Stimulated activated CD4-positive, alpha-beta T cell treated with anti-CD3 and anti-CD28 coated beads, Interleukin-4, amount 100 ng/mL, for 24 hours (primary cell): Measurements from ENCODE around the gene NMT1.
"Not testable (repeated sequence)": the region's sequence is repeated elsewhere in the genome, so short reads cannot be mapped to it uniquely, and the experiment has no call there.

Experiments used
- DNase-seq: peaks from one replicate; pipeline ENCODE4 v3.0.0-alpha.2; 2020

The NMT1 gene

DNA sequence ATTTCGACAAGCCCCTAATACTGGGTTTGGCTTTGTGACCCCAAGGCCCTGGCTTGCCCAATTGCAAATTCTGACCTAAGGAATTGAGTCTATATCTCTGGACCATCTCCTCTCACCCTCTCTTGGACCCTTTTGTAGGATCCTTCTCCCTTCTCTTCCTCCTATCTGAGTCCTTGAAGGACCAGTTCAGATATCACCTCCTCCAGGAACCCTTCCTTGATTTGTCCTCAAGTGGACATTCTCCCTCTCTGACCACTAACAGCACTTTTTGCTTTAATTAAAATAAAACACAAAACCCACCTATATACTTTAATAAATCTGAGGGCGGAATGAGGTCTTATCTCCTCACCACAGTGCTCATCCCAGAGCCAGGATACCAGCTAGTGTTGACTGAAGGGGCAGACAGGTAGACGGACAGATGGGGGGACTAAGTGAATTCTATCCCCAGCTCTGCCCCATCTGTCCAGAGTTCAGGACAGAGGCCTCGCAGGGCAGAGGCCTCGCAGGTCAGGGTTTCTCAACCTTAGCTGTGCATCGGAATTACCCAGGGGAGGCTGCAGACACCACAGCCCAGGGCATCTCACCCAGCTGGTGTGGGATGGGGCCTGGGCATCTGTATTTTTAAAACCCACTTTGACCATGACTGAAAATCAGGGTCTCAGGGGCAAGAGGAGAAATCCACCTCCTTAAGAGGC, 62.1 kb downstream of the NMT1 start:
- DNase-seq: no peak

DNA sequence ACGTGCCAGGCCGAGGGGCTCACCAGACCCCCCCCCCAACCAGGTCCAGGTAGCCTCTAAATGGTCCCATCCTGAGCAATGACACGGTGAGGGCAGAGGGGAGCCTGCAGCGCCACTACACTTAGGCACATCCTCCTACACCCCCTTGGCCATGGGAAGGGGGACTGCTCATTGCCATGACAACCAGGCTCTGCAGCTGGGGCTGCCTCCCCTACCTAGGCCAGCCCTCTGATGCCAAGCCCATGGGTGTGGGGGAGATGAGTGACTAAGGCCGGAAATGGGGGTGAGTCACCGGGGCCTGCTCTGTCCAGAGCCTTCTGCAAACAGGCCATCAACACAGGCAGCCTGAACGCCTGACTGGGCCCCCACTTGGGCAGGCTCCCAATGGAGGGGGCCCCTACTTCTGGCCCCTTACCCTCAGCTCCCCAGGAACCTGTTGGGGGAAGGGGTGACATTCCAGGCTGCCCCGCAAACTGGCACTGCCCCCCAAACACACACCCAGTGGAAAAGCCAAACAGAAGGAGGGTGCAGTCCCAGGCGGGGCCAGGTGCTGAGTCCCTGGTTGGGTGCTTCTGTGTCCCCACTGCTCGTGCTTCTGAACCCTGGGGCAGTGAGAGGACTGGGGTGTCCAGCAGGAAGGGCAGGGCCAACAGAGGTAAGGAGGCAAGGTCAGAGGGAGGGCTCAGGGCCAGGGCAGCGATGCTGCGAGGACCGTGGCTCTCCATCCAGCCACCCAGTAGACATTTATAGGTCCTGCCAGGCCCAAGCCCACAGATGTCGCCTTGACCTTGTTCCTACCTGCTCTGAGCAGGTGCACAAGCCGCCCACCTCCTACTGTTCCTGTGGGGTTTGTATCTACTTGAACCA, 63.0 kb downstream of the NMT1 start:
- no peak for DNase-seq

DNA sequence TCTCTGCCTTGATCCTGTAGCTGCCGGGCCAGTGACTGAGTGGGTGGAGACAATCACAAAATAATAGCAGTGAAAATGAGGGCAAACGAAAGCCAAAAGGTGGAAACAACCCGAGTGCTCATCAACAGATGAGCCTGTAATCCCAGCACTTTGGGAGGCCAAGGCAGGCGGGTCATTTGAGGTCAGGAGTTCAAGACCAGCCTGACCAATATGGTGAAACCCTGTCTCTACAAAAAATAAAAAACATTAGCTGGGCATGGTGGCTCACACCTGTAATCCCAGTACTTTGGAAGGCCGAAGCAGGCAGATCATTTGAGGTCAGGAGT, 63.6 kb downstream of the NMT1 start:
- DNase-seq: not testable (repeated sequence)

DNA sequence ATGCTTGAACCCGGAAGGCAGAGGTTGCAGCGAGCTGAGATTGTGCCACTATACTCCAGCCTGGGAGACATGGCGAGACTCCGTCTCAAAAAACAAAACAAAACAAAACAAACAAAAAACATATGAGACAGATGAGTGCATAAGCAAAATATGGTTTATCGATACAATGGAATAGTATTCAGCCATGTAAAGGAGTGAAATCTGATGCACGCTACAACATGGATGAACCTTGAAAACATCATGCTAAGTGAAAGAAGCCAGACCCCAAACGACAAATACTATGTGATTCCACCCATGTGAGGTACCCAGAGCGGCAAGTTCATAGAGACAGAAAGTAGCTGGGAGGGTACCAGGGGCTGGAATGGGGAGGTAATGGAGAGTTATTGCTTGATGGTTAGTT, 64.4 kb downstream of the NMT1 start:
- no peak for DNase-seq

DNA sequence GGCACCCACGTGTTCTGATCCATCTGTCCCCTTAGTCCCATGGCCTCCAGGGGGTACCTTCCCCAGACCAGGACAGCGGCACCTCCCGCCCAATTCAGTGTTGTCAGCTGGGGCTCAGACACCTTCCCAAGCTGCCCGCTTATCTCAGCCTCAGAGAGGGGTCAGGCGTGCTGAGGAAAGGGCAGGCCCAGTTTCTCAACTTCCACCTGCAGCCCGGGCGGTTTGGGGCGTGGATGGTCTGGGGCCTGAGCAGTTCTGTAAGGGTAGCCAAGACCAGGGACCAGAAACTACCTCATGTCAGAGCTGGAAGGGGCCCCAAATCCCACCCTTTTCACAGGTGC, 66.1 kb downstream of the NMT1 start:
- DNase-seq: no peak

DNA sequence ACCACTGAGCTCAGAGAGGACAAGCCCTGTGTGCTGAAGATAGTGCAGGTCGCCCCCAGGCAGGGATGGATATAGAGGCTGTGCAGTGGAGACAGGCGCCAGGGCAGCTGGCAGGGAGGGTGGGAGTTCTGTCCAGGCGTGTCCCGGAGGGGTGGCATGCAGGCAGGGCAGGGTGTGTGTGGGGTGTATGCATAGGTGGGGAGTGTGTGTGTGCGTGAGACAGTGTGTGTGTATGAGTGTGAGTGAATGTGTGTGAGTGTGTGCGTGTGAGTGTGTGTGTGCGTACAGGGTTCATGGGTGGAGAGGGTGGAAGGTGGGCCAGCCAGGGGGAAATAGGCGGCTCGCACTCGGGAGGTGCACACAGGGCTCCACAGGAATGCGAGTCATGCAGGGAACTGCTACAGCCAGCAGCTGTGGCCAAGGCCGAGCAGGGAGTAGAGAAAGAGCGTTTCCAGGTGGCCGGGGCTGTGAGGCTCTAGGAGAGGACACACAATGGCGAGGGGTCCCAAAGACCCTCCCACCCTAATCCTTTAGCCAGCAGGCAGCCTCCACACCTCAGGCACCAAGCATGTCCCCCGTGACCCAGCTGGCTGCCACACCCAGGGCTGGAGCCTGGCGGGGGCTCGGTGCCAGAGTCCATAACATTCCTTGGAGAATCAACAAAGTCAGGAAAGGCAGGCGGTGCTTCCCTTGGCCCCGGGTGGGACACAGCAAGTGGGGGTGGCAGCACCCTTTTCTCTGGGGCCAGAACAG, 66.6 kb downstream of the NMT1 start:
- DNase-seq: no peak

DNA sequence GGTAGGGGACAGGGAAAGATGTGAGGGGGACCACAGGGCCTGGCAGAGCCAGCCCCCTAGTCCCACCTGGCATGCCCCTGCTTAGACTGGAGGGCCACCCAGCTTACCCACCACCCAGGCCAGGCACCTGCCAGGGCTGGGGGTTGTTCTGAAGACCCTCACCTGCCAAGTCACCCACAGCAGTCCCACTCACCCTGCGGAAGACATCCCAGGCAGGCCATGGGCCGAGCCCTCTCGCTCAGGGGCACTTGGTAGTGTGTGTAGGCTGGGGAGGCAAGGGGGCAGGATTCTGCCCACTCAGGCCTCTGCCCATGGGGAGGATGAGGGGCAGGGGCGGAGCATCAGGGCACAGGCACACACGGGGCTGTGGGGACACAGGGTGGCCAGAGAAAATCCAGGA, 67.2 kb downstream of the NMT1 start:
- no peak for DNase-seq

DNA sequence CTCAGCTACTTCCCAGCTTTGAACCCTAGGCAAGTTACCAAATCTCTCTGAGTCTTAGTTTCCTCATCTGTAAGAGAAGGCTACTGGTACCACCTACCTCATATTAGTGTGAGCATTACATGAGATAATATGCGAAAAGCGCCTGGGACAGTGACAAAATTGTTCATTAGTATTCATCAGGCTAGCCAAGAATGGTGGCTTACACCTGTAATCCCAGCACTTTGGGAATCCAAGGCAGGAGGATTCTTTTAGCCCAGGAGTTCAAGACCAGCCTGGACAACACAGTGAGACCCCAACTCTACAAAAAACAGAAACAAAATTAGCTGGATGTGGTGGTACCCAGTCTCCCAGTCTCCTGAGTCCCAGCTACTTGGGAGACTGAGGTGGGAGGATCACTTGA, 67.9 kb downstream of the NMT1 start:
- DNase-seq: no peak

DNA sequence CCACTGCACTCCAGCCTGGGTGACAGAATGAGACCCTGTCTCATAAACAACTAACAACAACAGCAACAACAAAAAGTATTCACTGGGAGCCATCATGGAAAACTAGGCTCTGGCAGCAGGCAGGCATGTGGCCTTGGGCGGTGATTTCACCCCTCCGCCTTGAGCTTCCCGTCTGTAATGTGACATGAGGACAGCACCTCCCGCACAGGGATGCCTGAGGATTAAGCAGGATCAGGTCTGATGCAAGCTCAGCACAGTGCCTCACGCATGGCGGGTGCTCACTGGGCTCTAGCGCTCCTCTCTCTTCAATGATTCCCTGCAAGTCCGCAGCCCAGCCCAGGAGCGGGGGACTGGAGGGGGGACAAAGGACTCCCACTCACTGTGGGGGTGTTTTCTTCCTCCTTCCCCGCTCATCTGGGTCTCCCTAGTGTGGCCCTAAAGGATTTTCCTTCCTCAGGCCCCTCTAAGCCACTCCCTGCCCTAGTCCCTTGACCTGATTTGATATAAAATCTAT, 68.4 kb downstream of the NMT1 start:
- no peak for DNase-seq

DNA sequence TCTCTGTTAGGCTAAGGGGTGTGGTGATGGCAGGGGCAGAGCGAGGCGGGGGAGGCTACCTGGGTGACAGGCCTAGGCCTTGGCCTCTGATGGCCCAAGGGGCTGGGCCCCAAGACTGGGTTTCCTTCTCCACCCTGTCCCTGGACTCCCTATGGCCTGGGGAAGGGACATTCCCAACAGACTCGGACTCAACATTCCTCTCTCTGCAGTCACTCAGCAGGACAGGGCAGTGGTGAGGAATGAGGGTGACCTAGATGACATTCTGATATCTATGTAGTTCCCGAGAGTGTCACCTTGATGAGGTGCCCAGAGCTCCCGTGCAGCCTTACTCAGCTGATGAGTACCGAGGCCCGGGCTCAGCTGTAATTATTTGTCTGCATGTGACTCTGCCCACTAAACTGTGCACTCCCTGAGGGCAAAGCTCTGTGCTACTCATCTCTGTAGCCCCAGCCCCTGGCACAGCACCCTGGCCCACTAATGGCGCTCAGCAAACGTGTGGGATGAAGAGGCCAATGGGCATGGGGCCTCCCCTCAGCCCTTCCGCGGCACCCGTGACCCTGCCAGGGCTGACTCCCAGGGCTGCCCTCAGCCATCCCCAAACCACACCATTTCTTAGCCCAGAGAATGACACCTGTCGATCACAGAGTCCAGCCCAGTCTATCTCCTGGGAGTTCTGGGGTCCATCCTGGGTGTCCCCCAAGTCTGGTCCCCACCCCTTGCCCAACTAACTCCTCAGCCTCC, 69.0 kb downstream of the NMT1 start:
- DNase-seq: no peak

DNA sequence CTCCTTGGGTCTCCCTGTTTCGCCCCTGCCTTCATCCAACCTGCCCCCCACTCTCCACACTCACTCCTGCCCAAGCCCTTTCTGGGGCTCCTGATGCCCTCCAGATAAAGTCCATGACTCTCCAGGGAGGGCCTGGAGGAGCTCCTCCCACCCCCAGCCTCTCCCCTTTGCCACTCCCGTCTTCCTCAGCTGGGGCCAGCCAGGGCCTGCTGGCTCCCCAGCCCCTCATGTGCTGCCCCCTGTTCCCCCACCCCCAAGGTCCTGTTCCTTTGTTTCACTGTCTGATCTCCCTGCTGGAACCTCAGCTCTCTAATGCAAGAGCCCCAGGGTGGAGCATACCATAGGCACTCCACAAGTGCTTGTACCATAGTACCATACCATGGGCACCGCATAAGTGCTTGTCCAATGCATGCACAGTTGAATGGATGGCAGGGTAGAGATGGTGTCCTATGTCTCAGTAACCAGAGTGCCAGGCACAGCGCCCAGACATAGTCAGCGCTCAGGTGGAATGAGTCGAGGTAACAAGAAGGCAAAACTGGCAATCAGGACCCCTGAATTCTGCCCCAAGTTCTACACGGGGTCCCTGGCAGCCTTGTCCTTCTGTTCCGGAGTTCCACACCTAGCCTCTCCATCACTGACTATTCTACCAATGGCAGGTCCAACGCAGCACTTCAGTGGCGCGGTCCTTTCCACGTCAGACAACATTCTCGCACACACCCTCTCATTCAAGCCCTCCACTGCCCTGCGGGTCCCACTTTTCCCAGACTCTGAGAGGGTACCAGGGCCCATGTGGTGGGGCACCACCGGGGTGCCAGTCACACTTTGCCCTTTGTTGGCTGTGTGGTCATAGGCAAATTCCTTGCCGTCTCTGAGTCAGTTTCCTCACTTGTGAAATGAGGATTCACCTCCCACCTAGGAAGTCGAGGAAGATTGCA, 69.8 kb downstream of the NMT1 start:
- DNase-seq: no peak

DNA sequence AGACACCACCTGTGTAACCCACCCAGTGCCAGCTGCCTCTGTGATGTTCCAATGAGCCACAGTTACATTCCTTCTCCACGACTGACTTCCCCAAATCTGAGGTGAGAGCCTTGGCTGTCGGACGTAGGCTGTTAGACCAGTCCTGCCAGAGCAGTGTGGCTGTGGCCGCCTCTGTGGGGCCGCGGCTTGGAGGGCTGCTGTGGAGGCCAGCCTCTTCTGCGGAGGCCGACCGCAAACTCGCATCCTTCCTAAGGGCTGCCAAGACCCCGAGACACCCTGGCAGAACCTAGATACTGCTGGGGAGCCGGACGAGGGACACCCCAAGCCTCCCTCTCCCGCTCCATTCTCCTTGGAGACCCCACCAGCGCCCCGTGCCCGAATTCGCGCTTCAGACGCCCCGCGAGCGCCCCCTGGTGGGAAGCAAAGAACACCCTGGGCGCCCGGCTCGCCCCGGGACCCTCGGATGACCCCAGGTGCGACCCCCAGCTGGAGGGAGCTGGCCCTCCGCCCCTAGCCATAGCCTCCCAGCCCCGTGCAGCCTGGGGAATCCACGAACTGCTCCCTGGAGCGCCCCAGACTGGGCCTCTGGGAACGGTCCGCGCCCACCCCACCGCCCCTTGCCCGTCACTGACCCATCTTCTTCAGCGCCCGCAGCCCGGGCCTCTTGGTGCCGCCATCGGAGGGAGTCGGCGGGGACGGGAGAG, 70.7 kb downstream of the NMT1 start:
- DNase-seq: peak; percentile 49

DNA sequence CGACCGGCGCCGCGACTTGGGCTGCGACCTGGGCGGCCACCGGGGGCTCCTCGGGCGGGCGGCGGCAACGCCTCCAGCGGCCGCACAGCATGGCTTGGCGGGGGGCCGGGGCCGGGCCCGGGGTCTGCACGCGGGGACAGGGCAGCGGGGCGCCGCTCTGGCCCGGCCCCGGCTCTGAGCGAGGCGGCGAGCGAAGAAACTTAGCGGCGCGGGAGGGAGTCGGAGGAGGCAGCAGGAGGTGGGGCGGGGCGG, 71.1 kb downstream of the NMT1 start, which contains the start of gene PLCD3:
Gene PLCD3, minus strand, starts transcription at position 196 of the 252 bp plus-strand sequence. Its CDS starts 105 bp downstream, at position 91.
- no peak for DNase-seq

DNA sequence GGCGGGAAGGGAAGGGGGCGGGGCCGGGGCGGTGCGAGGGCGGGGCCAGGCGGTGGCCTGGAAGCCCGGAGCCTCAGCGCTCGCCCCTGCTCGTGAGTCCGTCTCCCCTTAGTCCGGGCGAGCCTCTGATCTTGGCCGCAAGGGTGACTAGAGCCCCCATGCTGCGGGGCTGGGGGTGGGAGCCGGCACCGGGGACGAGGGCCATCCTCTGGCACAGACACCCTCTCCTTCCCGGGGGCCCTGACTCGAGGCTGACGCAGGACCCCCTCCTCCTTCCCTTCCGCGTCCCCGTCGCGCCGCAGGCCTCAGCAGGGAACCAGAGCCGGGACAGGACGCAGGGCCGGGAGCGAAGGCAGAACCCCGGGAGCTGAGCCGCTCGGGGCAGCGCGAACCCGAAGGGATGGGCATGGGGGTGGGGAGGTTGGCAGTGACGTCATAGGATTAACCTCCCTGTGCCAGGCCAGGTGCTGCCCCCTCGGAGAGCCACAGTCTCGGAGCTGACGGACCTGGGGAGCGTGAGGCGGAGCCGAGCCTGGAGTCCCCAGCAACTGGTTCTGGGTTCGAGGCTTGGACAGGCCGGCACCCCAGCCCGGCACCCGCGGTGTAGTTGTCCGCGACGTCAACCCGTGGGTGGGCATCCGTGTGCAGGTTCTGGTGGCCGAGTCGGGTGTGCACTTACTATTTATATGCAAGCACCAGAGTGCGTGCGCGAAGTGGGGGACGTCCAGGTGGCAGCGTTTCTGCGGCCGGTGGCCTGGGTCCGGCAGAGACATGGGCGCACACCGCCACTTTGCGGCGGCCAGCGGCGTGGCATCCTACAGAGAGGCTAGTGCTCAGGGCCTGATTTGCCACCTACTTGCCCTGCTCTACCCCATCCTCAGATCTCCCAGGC, 71.7 kb downstream of the NMT1 start:
- peak; percentile 65 for DNase-seq

DNA sequence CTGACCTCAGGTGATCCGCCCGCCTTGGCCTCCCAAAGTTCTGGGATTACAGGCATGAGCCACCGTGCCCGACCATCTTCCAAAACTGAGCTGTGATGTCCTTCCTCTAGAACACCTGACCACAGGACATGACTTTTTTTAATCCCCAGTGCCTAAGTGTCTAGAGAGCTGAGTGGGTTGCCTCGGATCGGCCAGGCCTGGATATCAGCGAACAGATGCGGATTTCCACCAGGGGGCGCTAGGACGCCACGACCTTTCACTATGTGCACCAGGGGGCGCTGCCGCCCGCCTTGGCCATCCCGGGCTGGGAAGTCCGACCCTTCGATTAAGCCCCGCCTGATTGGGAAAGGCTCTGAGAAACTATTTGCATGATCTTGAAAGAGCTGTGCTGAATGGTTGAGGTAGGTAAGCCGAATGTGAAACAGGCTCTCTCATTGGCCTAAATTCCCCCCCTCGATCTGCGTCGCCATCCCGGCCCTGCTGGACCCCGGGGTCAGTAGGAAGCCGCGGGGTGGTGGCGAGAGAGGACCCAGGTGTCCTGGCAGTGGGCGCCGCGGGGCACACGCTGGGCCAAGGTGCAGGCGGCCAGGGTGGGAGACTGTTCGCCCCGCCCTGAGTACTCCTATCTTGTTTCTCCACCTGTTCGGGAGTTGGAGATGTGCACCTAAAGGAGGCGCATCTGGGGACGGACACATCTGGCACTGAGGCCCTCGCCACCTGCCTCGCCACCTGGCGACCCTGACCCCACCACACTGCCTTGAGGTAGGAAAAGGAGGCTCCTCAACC, 74.3 kb downstream of the NMT1 start, which contains the start of gene ACBD4:
Gene ACBD4, plus strand, starts transcription at position 496 of the 786 bp plus-strand sequence. CDS start 458 bp downstream, outside the sequence.
- peak; percentile 98 for DNase-seq

DNA sequence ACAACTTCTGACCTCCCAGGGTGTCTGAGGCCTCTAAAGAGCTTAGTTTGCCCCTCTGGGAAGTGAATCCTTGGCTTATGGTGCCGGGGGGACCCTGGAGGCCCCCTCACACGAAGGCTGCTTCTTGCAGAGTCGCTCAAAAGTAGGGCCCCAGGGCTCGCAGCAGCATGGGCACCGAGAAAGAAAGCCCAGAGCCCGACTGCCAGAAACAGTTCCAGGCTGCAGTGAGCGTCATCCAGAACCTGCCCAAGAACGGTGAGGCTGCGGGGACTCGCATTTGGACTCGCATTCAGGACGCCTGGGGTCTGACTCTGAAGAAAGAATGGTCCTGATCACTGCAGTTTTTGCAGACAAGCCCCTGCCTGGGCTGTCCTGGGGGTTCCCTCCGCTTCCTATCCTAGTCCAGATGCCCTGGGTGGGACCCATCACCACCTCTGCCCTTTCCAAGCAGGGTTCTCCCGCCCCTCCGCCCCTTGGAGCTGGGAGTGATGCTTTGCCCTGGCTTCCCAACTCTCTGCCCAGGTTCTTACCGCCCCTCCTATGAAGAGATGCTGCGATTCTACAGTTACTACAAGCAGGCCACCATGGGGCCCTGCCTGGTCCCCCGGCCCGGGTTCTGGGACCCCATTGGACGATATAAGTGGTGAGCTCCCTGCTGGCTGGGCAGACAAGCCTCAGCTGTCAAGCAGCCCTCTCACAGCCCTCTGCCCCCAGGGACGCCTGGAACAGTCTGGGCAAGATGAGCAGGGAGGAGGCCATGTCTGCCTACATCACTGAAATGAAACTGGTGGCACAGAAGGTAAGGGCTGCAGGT, 75.1 kb downstream of the NMT1 start:
- no peak for DNase-seq

DNA sequence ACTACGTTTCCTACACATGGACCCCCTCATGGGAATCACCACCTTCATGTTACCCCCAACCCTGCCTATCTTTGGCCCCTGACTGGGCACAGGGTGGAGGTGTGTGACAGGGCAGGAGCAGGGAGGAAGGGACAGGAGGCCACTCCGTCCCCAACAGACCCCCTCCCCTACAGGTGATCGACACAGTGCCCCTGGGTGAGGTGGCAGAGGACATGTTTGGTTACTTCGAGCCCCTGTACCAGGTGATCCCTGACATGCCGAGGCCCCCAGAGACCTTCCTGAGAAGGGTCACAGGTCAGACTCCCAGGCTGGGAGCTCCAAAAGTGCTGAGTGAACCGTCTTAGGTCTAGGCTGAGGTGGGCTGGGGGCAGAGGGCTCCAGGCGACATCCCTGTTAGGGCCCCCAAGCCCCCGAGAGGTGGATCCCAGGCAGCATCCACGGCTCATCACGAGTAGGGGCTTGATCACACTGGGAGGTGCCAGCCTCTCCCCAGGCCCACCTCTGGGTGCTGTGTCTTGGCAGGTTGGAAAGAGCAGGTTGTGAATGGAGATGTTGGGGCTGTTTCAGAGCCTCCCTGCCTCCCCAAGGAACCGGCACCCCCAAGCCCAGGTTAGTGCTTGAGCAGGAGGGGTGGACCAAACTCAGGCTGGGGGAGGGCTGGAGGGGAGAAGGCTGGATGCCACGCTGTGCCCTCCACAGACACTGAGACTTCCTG, 75.9 kb downstream of the NMT1 start:
- no peak for DNase-seq
